GM12878 (cell line): Measurements from ENCODE around the gene NCAPH2. TPM values are rescaled to one million over a fixed set of nuclear protein-coding genes. Genes with fewer than 3 reads are reported as not detected.

ENCODE experiments used
- ATAC-seq: fragments of 200-7000 bp; cut with Tn5 transposase; 3 replicates; pipeline ENCODE4 v1.9.1; 2020; ENCODE audit warnings: mild to moderate bottlenecking, moderate library complexity
- BruUV-seq: library from RNA; stranded (reverse); fragments of 400-500 nt; replicated peaks from 2 replicates; lab custom pipeline; 2021; lab: Mats Ljungman, UMichigan
- CTCF ChIA-PET: fragments of 300-600 bp; sonication (Branson Sonifier 250); formaldehyde crosslinking; extraction: SDS; loops from one replicate; lab custom pipeline; 2021; ENCODE audit warnings: inconsistent platforms; lab: Yijun Ruan, JAX
- POLR2A ChIA-PET: fragments of 350-600 bp; formaldehyde crosslinking; extraction: SDS; loops from one replicate; lab custom pipeline; 2021; ENCODE audit warnings: inconsistent platforms; lab: Charles Lee
- RAD21 ChIA-PET: fragments of 300-600 bp; sonication (Branson Sonifier 250); formaldehyde crosslinking; loops from one replicate; lab custom pipeline; 2023; ENCODE audit warnings: antibody characterized with exemption; ENCODE audit not compliant: unreplicated experiment; lab: Charles Lee
- SMC1A ChIA-PET: fragments of 300-600 bp; sonication (Branson Sonifier 250); formaldehyde crosslinking; loops from one replicate; lab custom pipeline; 2023; ENCODE audit not compliant: unreplicated experiment, uncharacterized antibody; lab: Charles Lee
- DNase-seq: peaks from one replicate; pipeline ENCODE4 v3.0.0-alpha.2; 2011; ENCODE audit warnings: low read depth, low spot score
- FAIRE-seq: peaks from 3 replicates; lab custom pipeline; 2011; peaks lifted over from hg19 to GRCh38; lab: Jason Lieb, UNC
- H2AFZ ChIP-seq: 2 replicates; pipeline ENCODE4 v1.6.0; 2011; ENCODE audit warnings: low read depth, low read length, control low read depth; ENCODE audit not compliant: control insufficient read depth
- H3K27ac ChIP-seq: 2 replicates; pipeline ENCODE4 v1.5.1; 2011; ENCODE audit warnings: control low read depth; ENCODE audit not compliant: control insufficient read depth, insufficient read depth
- H3K27me3 ChIP-seq, 2 experiments: replicated peaks in 1 of 2; 2 replicates each; pipeline versions ENCODE4 v1.6.0 to v1.6.1; 2011; ENCODE audit warnings: low read length in 1 of 2; ENCODE audit not compliant: control insufficient read depth in 2 of 2, insufficient read depth in 2 of 2
- H3K36me3 ChIP-seq, 2 experiments: 2 replicates each; pipeline ENCODE4 v1.5.1; 2011; ENCODE audit warnings: low read length in 1 of 2; ENCODE audit not compliant: control insufficient read depth in 2 of 2, insufficient read depth in 2 of 2
- H3K4me1 ChIP-seq: 2 replicates; pipeline ENCODE4 v1.6.1; 2011; ENCODE audit warnings: mild to moderate bottlenecking, low read length, moderate library complexity, mixed read lengths; ENCODE audit not compliant: control insufficient read depth, insufficient read depth
- H3K4me2 ChIP-seq: 2 replicates; pipeline ENCODE4 v1.6.0; 2011; ENCODE audit warnings: control low read depth; ENCODE audit not compliant: control insufficient read depth, insufficient read depth
- H3K4me3 ChIP-seq: fragments of 200-600 bp; sonication (generic); 2 replicates; pipeline ENCODE4 v1.5.1; 2016
- H3K79me2 ChIP-seq: 2 replicates; pipeline ENCODE4 v1.6.0; 2011; ENCODE audit warnings: low read length; ENCODE audit not compliant: control insufficient read depth, insufficient read depth
- H3K9ac ChIP-seq: 2 replicates; pipeline ENCODE4 v1.8.0; 2011; ENCODE audit warnings: low read length, control low read depth, mixed read lengths; ENCODE audit not compliant: control insufficient read depth, insufficient read depth
- H3K9me3 ChIP-seq: replicated peaks from 3 replicates; pipeline ENCODE4 v1.5.1; 2011; ENCODE audit warnings: mild to moderate bottlenecking, low read length; ENCODE audit not compliant: control insufficient read depth, insufficient read depth
- H4K20me1 ChIP-seq: 2 replicates; pipeline ENCODE4 v1.6.0; 2011; ENCODE audit not compliant: control insufficient read depth, insufficient read depth
- BACH1 ChIP-seq: fragments of 450-650 bp; IDR thresholded peaks from 2 replicates; pipeline ENCODE4 v1.6.1; 2017; ENCODE audit warnings: mild to moderate bottlenecking, borderline replicate concordance
- CEBPZ ChIP-seq: fragments of 150-350 bp; IDR thresholded peaks from 2 replicates; pipeline ENCODE4 v1.6.1; 2016; ENCODE audit warnings: low read depth, low read length
- ELK1 ChIP-seq: IDR thresholded peaks from 2 replicates; pipeline ENCODE4 v1.6.1; 2012; ENCODE audit warnings: low read depth, low read length, improper control_type of control experiment
- FOS ChIP-seq: IDR thresholded peaks from 3 replicates; pipeline ENCODE4 v1.6.1; 2011; ENCODE audit warnings: borderline replicate concordance; ENCODE audit not compliant: insufficient read length; ENCODE audit errors: extremely low read depth
- IRF4 ChIP-seq: IDR thresholded peaks from 2 replicates; pipeline ENCODE4 v1.6.1; 2011; ENCODE audit warnings: low read depth, low read length
- LARP7 ChIP-seq: fragments of 450-650 bp; IDR thresholded peaks from 2 replicates; pipeline ENCODE4 v1.6.1; 2017; ENCODE audit warnings: mild to moderate bottlenecking
- MYC ChIP-seq: IDR thresholded peaks from 2 replicates; pipeline ENCODE4 v1.6.1; 2011; ENCODE audit warnings: mild to moderate bottlenecking, low read length, moderate library complexity, inconsistent platforms; ENCODE audit not compliant: insufficient read depth, insufficient replicate concordance, insufficient read length, severe bottlenecking
- NKRF ChIP-seq: fragments of 450-650 bp; conservative IDR thresholded peaks from 2 replicates; pipeline ENCODE4 v1.6.1; 2017; ENCODE audit warnings: mild to moderate bottlenecking, moderate library complexity
- POLR2A ChIP-seq: IDR thresholded peaks from 2 replicates; pipeline ENCODE4 v1.6.1; 2011; ENCODE audit warnings: low read depth, mild to moderate bottlenecking, low read length
- SIN3A ChIP-seq: IDR thresholded peaks from 2 replicates; pipeline ENCODE4 v1.6.1; 2012; ENCODE audit warnings: low read depth, low read length, improper control_type of control experiment
- USF2 ChIP-seq: IDR thresholded peaks from 2 replicates; pipeline ENCODE4 v1.6.1; 2011; ENCODE audit warnings: low read depth, low read length, improper control_type of control experiment, borderline replicate concordance
- ZNF207 ChIP-seq: fragments of 450-650 bp; IDR thresholded peaks from 2 replicates; pipeline ENCODE4 v1.6.1; 2014; ENCODE audit warnings: antibody characterized with exemption, mild to moderate bottlenecking, borderline replicate concordance
- ZNF217 ChIP-seq: fragments of 450-650 bp; IDR thresholded peaks from 2 replicates; pipeline ENCODE4 v1.6.1; 2017; ENCODE audit warnings: antibody characterized with exemption, mild to moderate bottlenecking
- ZSCAN29 ChIP-seq: fragments of 450-650 bp; IDR thresholded peaks from 2 replicates; pipeline ENCODE4 v1.6.1; 2017; ENCODE audit warnings: mild to moderate bottlenecking, moderate library complexity
- WGBS: methylation state at CpG from one replicate; pipeline ENCODE4 v1.1.6; 2016; ENCODE audit warnings: low lambda C conversion rate; ENCODE audit not compliant: insufficient replicate concordance, insufficient coverage; ENCODE audit errors: missing lambda C conversion rate; 5-methylcytosine and 5-hydroxymethylcytosine counted together
- in situ Hi-C: fragments of 300-500 bp; cut with MboI; formaldehyde crosslinking; loops from 9 replicates; pipeline ENCODE4 v1.14.3; 2018; ENCODE audit warnings: mixed read lengths
- intact Hi-C: fragments of 100-400 bp; cut with micrococcal nuclease; formaldehyde crosslinking; loops from one replicate; pipeline ENCODE4 v1.14.2; 2022; ENCODE audit not compliant: unreplicated experiment
- polyA plus RNA-seq, 11 experiments: library from polyadenylated mRNA; depleted of rRNA in 4 of 11; unstranded in 6 of 11; stranded (reverse) in 5 of 11; fragments of >200 nt; fragmentation: Nextera tagmentation in 4 of 11; fragmentation: Illumina TruSeq in 1 of 11; extraction: Ambion mirVana in 4 of 11; extraction: Trizol in 1 of 11; gene quantifications; 1 replicate in 1 of 11; 2 replicates in 10 of 11; pipeline versions ENCODE4 v1.2.1 to v1.2.3, GENCODE V29; 2011 to 2016; ENCODE audit warnings: inconsistent platforms in 2 of 11, missing spikeins in 2 of 11, low read depth in 1 of 11
- total RNA-seq, 4 experiments: library from RNA; depleted of rRNA in 3 of 4; stranded (reverse); fragments of >200 nt in 3 of 4; fragmentation: Illumina TruSeq in 1 of 4; extraction: Trizol in 1 of 4; gene quantifications; 2 replicates each; pipeline versions ENCODE4 v1.2.1 to v1.2.3, GENCODE V29; 2013 to 2021

The NCAPH2 gene
- total and polyA plus RNA-seq, 10 of the 15 experiments (the other 5 are each of a cell fraction or from before 2014, with no cell fraction given): 5.0 to 110 (median 59.9) TPM

- Histone ChIP-seq H3K4me1 (peaks cover 50% of the 10 kb centered on the region), H3K27ac (no peak overlapping the region), H2AFZ (no peak overlapping the region), H3K9me3 (no peaks in the 10 kb centered on the region), H3K4me3 (peak overlapping the region; percentile 96), H3K79me2 (peaks cover 50% of the 10 kb centered on the region), H3K4me2 (peak overlapping the region; percentile 99), H3K9ac (peak overlapping the region; percentile 66), H3K27me3 (no peaks in the 10 kb centered on the region), H4K20me1 (no peaks in the 10 kb centered on the region), H3K36me3 (0 out of 4 replicates have a peak, but pooled peaks cover 0 to 4% of the 10 kb centered on the region in 2 experiments)
- RAD21 ChIA-PET: interaction anchor here (1.3 to 2.3 kb wide), 5 partner anchors 21 to 147 kb away, joined by 3 to 11 read pairs (median 6); partner anchors contain the start of genes LMF2 and SCO2
- intact Hi-C loops (loop anchor here (10.0 kb wide), 1 partner anchor 229 kb away; the partner anchor contains the start of gene TUBGCP6), in situ Hi-C loops (no loop called here)
- SMC1A ChIA-PET: interaction anchor here (1.6 kb wide), 1 partner anchor 23 kb away, joined by 5 read pairs; no protein-coding TSS in a partner anchor
- FAIRE-seq: no peak
- ATAC-seq: no peak
- DNase-seq: no peak
- WGBS: 1% methylated on average over 50 of the region's 62 CpGs
- CTCF ChIA-PET: interaction anchor here (0.6 to 2.9 kb wide), 13 partner anchors 19 to 231 kb away, joined by 3 to 16 read pairs (median 5); partner anchors contain the start of genes HDAC10, LMF2, NCAPH2 and SCO2
- POLR2A ChIA-PET: interaction anchor here (1.0 to 2.2 kb wide), 3 partner anchors 28 to 147 kb away, joined by 3 to 6 read pairs (median 3); partner anchors contain the start of gene SCO2
- peak; percentile 61 for TF ChIP-seq POLR2A
- TF ChIP-seq CEBPZ: no peak
- TF ChIP-seq USF2: no peak
- TF ChIP-seq ZSCAN29: no peak
- TF ChIP-seq IRF4: no peak
- no peak for TF ChIP-seq MYC
- no peak for TF ChIP-seq FOS
- no peak for TF ChIP-seq ZNF207
- no peak for TF ChIP-seq BACH1
- no peak for TF ChIP-seq ZNF217
- peak; percentile 40; the same call in 1 of the 2 replicates for TF ChIP-seq SIN3A
- no peak for TF ChIP-seq LARP7
- no peak for TF ChIP-seq ELK1
- TF ChIP-seq NKRF: 0 out of 2 replicates have a peak, but pooled peaks have one; percentile 33
- BruUV-seq: no TSS peak
These were observed 34.0 kb upstream of the NCAPH2 start for GRCh38 chr22:50473855-50474671.
